Sigmoid colon (tissue), 4 donors: ENCODE results near the gene IL1RN.

Source experiments
- EP300 ChIP-seq, 4 donors: sonication (generic); formaldehyde crosslinking; IDR thresholded peaks; one replicate each; pipeline ENCODE4 v1.6.1; 2017; ENCODE audit warnings: antibody characterized with exemption in 4 of 4
- POLR2A ChIP-seq, 2 donors: fragments of 450-650 bp; IDR thresholded peaks; one replicate each; pipeline ENCODE4 v1.6.1; 2016; ENCODE audit warnings: antibody characterized with exemption in 2 of 2, mild to moderate bottlenecking in 2 of 2, moderate library complexity in 2 of 2
- POLR2AphosphoS5 ChIP-seq, 4 donors: sonication (generic); formaldehyde crosslinking; IDR thresholded peaks; one replicate each; pipeline ENCODE4 v1.6.1; 2017; ENCODE audit warnings: antibody characterized with exemption in 4 of 4
- TF ChIP-seq, protein P1 (sequence below), 4 experiments: fragments of 450-650 bp in 3 of 4; fragments of 200-600 bp in 1 of 4; IDR thresholded peaks; one replicate each; pipeline ENCODE4 v1.5.1; 2016 to 2019; ENCODE audit warnings: antibody characterized with exemption in 4 of 4, mild to moderate bottlenecking in 3 of 4, moderate library complexity in 2 of 4

GRCh38 chr2:113129519-113130078, 2.2 kb downstream of the IL1RN start:
- TF ChIP-seq, protein P1, sequence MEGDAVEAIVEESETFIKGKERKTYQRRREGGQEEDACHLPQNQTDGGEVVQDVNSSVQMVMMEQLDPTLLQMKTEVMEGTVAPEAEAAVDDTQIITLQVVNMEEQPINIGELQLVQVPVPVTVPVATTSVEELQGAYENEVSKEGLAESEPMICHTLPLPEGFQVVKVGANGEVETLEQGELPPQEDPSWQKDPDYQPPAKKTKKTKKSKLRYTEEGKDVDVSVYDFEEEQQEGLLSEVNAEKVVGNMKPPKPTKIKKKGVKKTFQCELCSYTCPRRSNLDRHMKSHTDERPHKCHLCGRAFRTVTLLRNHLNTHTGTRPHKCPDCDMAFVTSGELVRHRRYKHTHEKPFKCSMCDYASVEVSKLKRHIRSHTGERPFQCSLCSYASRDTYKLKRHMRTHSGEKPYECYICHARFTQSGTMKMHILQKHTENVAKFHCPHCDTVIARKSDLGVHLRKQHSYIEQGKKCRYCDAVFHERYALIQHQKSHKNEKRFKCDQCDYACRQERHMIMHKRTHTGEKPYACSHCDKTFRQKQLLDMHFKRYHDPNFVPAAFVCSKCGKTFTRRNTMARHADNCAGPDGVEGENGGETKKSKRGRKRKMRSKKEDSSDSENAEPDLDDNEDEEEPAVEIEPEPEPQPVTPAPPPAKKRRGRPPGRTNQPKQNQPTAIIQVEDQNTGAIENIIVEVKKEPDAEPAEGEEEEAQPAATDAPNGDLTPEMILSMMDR (IDR thresholded peaks at IDR 0.05), result no peak
- no peak for TF ChIP-seq POLR2A (IDR thresholded peaks at IDR 0.05)
- no peak for TF ChIP-seq POLR2AphosphoS5 (IDR thresholded peaks at IDR 0.05)
- no peak for TF ChIP-seq EP300 (IDR thresholded peaks at IDR 0.05)
